GM10248 (cell line): ENCODE results near the gene PSMA8.
A peak's percentile ranks its signal among the peaks of the same experiment; 100 is the strongest.

Experiments used
- CTCF ChIA-PET: fragments of 300-600 bp; sonication (Branson Sonifier 250); formaldehyde crosslinking; extraction: SDS; loops from one replicate; lab custom pipeline; 2021; ENCODE audit warnings: antibody characterized with exemption; lab: Yijun Ruan, JAX
- POLR2A ChIA-PET: fragments of 350-650 bp; sonication (Branson Sonifier 250); formaldehyde crosslinking; extraction: SDS; loops from one replicate; lab custom pipeline; 2020; ENCODE audit warnings: antibody characterized with exemption; lab: Yijun Ruan, JAX
- DNase-seq: peaks from one replicate; pipeline ENCODE4 v3.0.0; 2012; ENCODE audit errors: extremely low spot score
- CTCF ChIP-seq: IDR thresholded peaks from 2 replicates; pipeline ENCODE4 v1.5.1; 2012; ENCODE audit warnings: mild to moderate bottlenecking, low read depth; ENCODE audit errors: extremely low read depth, missing control alignments, control extremely low read depth

Gene PSMA8

GRCh38 chr18:26208977-26209376, 75.3 kb downstream of the PSMA8 start:
- no peak for DNase-seq

GRCh38 chr18:26210147-26210546, 76.5 kb downstream of the PSMA8 start:
- no peak for DNase-seq
- no peak for TF ChIP-seq CTCF
- CTCF ChIA-PET, result interaction anchor here (1.0 to 1.6 kb wide), 3 partner anchors 10 to 70 kb away, joined by 3 to 5 read pairs (median 3); no protein-coding TSS in a partner anchor
- POLR2A ChIA-PET, result no interaction called here

More at GRCh38 chr18:26208977-26209376, 75.3 kb downstream of the PSMA8 start:
- ChIA-PET POLR2A (no interaction called here), CTCF (interaction anchor here (0.7 kb wide), 1 partner anchor 18 kb away, joined by 3 read pairs; no protein-coding TSS in a partner anchor)
- TF ChIP-seq CTCF, result no peak

- no peak for TF ChIP-seq CTCF
- peak; percentile 62 for DNase-seq
- CTCF ChIA-PET, result interaction anchor here (0.7 to 1.5 kb wide), 4 partner anchors 11 to 43 kb away, joined by 3 to 4 read pairs (median 3); no protein-coding TSS in a partner anchor
- POLR2A ChIA-PET, result no interaction called here
These were observed 81.7 kb downstream of the PSMA8 start for GRCh38 chr18:26215247-26215970.

- no peak for TF ChIP-seq CTCF
- ChIA-PET CTCF (interaction anchor here (1.2 kb wide), 1 partner anchor 46 kb away, joined by 3 read pairs; no protein-coding TSS in a partner anchor), POLR2A (no interaction called here)
- DNase-seq, result no peak
These were observed 91.5 kb downstream of the PSMA8 start for GRCh38 chr18:26225022-26225693.

GRCh38 chr18:26225915-26226228, 92.2 kb downstream of the PSMA8 start:
- no peak for TF ChIP-seq CTCF
- ChIA-PET POLR2A (interaction anchor here (2.0 kb wide), 1 partner anchor 8 kb away, joined by 5 read pairs; no protein-coding TSS in a partner anchor), CTCF (interaction anchor here (2.1 kb wide), 1 partner anchor 13 kb away, joined by 4 read pairs; no protein-coding TSS in a partner anchor)
- no peak for DNase-seq

GRCh38 chr18:26226229-26227050, 92.8 kb downstream of the PSMA8 start, which contains the start of gene TAF4B:
Gene TAF4B, plus strand, starts transcription at chr18:26226445. Its CDS starts 489 bp downstream, at chr18:26226934.
- peak; percentile 93 for DNase-seq
- no peak for TF ChIP-seq CTCF
- CTCF ChIA-PET, result interaction anchor here (2.1 kb wide), 1 partner anchor 14 kb away, joined by 4 read pairs; no protein-coding TSS in a partner anchor
- POLR2A ChIA-PET, result interaction anchor here (2.0 kb wide), 1 partner anchor 8 kb away, joined by 5 read pairs; no protein-coding TSS in a partner anchor
